Panc1 (cell line): Measurements from ENCODE around the gene CEMIP. TPM values are rescaled to one million over a fixed set of nuclear protein-coding genes. Genes with fewer than 3 reads are reported as not detected.

ENCODE experiments used
- ATAC-seq: fragments of 200-7000 bp; cut with Tn5 transposase; 2 replicates; pipeline ENCODE4 v1.9.1; 2020; ENCODE audit warnings: mild to moderate bottlenecking, moderate library complexity
- BruUV-seq: library from RNA; stranded (reverse); fragments of 400-500 nt; replicated peaks from 2 replicates; lab custom pipeline; 2021; lab: Mats Ljungman, UMichigan
- CTCF ChIA-PET: fragments of 300-600 bp; sonication (Branson Sonifier 250); formaldehyde crosslinking; loops from one replicate; lab custom pipeline; 2022; ENCODE audit warnings: antibody characterized with exemption; lab: Charles Lee
- POLR2A ChIA-PET: fragments of 300-600 bp; sonication (Branson Sonifier 250); formaldehyde crosslinking; loops from one replicate; lab custom pipeline; 2022; ENCODE audit warnings: antibody characterized with exemption; lab: Charles Lee
- DNase-seq: peaks from one replicate; pipeline ENCODE4 v3.0.0-alpha.2; 2010; ENCODE audit warnings: low read depth, low spot score
- H3K27ac ChIP-seq: 2 replicates; pipeline ENCODE4 v1.5.1; 2011; ENCODE audit warnings: mild to moderate bottlenecking, low read length, inconsistent platforms
- H3K27me3 ChIP-seq: fragments of 200-500 bp; sonication (Bioruptor generic); 2 replicates; pipeline ENCODE4 v1.6.0; 2014; ENCODE audit warnings: low read length, inconsistent platforms; ENCODE audit not compliant: control insufficient read depth, insufficient read depth
- H3K36me3 ChIP-seq: fragments of 200-500 bp; sonication (Bioruptor generic); 2 replicates; pipeline ENCODE4 v1.5.1; 2014; ENCODE audit warnings: inconsistent platforms, mild to moderate bottlenecking, low read length, moderate library complexity; ENCODE audit not compliant: control insufficient read depth, insufficient read depth
- H3K4me1 ChIP-seq: 2 replicates; pipeline ENCODE4 v1.5.1; 2011; ENCODE audit warnings: inconsistent platforms, mild to moderate bottlenecking, low read length, moderate library complexity; ENCODE audit not compliant: control insufficient read depth, insufficient read depth
- H3K4me3 ChIP-seq, 2 experiments: 2 replicates each; pipeline ENCODE4 v1.5.1; 2011 to 2012; ENCODE audit warnings: low read depth in 2 of 2, low read length in 2 of 2, mild to moderate bottlenecking in 2 of 2, inconsistent platforms in 1 of 2, moderate library complexity in 1 of 2
- H3K9me3 ChIP-seq: fragments of 200-500 bp; sonication (Bioruptor generic); 2 replicates; pipeline ENCODE4 v1.5.1; 2014; ENCODE audit warnings: low read depth, mild to moderate bottlenecking, inconsistent platforms, low read length, moderate library complexity; ENCODE audit not compliant: control insufficient read depth, insufficient read depth
- POLR2AphosphoS5 ChIP-seq: IDR thresholded peaks from 2 replicates; pipeline ENCODE4 v1.6.1; 2012; ENCODE audit warnings: mild to moderate bottlenecking, low read depth, low read length, moderate library complexity
- SIN3A ChIP-seq: IDR thresholded peaks from 2 replicates; pipeline ENCODE4 v1.6.1; 2012; ENCODE audit warnings: low read depth, mild to moderate bottlenecking, low read length, moderate library complexity, borderline replicate concordance; ENCODE audit not compliant: insufficient read depth
- TCF7L2 ChIP-seq: IDR thresholded peaks from 2 replicates; pipeline ENCODE4 v1.6.1; 2011; ENCODE audit warnings: mild to moderate bottlenecking, low read depth, low read length, inconsistent platforms
- in situ Hi-C: cut with HindIII; loops from 2 replicates; pipeline ENCODE4 v1.10.0; 2016; ENCODE audit warnings: low sequenced_read_pairs, low pct_unique_long_range_greater_than_20kb
- intact Hi-C: fragments of 100-400 bp; cut with micrococcal nuclease; formaldehyde crosslinking; loops from one replicate; pipeline ENCODE4 v1.10.0; 2022; ENCODE audit not compliant: unreplicated experiment
- total RNA-seq: library from RNA; stranded (reverse); gene quantifications from one replicate; pipeline ENCODE4 v1.2.1, GENCODE V29; 2021; ENCODE audit not compliant: unreplicated experiment
- TF ChIP-seq, protein P1 (sequence below): fragments of 450-650 bp; IDR thresholded peaks from 2 replicates; pipeline ENCODE4 v1.5.1; 2017; ENCODE audit warnings: mild to moderate bottlenecking
- TF ChIP-seq, protein P2 (sequence below), 2 experiments: IDR thresholded peaks; 2 replicates each; pipeline ENCODE4 v1.6.1; 2011 to 2012; ENCODE audit warnings: low read depth in 2 of 2, control low read depth in 1 of 2, low read length in 1 of 2, mild to moderate bottlenecking in 1 of 2, moderate library complexity in 1 of 2; ENCODE audit not compliant: insufficient read depth in 1 of 2

Gene CEMIP
- total RNA-seq, 1 experiment from 2014 or later, result 0.46 TPM

DNA sequence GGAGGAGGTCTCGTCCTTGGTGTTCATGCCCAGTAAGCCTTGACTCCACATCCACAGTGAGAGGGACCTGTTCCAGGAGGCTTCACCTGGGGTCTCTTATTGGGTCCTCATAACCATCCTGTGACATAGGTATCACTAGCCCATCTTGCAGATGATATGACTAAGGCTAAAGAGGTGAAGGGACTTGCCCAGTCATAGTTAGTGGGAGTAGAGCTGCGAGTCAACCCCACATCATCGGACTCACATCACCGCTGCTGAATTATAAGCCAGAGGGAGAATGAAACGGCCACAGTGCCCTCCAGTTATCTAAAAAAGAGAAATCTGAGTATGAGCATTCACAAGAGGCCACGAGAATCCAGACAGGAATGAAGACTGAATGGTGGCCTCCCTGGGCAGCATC is 144.5 kb downstream of the CEMIP start:
- DNase-seq, result no peak

DNA sequence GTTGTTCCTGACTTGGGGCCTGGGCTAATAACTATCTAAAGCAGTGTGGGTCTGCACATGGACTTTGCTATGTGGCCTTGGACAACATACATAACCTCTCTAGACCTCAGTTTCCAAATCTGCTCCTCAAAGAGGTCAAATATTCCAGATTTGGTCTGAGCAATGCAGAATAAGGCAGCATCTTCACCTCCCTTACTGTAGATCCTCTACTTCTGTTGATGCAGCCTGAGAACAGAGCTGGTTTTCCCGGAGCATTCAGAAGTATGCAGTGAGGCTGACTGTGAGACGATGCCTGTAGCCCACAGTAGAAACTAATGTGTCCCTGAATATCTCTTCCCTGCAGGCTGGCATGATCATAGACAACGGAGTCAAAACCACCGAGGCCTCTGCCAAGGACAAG is 145.1 kb downstream of the CEMIP start:
- H3K27ac ChIP-seq, result no peak overlapping the region
- no peaks in the 10 kb centered on the region for H3K36me3 ChIP-seq
- H3K4me3 ChIP-seq, result no peak overlapping the region
- H3K4me1 ChIP-seq, result no peaks in the 10 kb centered on the region
- no peak for TF ChIP-seq SIN3A
- TF ChIP-seq, protein P1, sequence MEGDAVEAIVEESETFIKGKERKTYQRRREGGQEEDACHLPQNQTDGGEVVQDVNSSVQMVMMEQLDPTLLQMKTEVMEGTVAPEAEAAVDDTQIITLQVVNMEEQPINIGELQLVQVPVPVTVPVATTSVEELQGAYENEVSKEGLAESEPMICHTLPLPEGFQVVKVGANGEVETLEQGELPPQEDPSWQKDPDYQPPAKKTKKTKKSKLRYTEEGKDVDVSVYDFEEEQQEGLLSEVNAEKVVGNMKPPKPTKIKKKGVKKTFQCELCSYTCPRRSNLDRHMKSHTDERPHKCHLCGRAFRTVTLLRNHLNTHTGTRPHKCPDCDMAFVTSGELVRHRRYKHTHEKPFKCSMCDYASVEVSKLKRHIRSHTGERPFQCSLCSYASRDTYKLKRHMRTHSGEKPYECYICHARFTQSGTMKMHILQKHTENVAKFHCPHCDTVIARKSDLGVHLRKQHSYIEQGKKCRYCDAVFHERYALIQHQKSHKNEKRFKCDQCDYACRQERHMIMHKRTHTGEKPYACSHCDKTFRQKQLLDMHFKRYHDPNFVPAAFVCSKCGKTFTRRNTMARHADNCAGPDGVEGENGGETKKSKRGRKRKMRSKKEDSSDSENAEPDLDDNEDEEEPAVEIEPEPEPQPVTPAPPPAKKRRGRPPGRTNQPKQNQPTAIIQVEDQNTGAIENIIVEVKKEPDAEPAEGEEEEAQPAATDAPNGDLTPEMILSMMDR, result no peak
- TF ChIP-seq POLR2AphosphoS5, result no peak
- TF ChIP-seq, protein P2, sequence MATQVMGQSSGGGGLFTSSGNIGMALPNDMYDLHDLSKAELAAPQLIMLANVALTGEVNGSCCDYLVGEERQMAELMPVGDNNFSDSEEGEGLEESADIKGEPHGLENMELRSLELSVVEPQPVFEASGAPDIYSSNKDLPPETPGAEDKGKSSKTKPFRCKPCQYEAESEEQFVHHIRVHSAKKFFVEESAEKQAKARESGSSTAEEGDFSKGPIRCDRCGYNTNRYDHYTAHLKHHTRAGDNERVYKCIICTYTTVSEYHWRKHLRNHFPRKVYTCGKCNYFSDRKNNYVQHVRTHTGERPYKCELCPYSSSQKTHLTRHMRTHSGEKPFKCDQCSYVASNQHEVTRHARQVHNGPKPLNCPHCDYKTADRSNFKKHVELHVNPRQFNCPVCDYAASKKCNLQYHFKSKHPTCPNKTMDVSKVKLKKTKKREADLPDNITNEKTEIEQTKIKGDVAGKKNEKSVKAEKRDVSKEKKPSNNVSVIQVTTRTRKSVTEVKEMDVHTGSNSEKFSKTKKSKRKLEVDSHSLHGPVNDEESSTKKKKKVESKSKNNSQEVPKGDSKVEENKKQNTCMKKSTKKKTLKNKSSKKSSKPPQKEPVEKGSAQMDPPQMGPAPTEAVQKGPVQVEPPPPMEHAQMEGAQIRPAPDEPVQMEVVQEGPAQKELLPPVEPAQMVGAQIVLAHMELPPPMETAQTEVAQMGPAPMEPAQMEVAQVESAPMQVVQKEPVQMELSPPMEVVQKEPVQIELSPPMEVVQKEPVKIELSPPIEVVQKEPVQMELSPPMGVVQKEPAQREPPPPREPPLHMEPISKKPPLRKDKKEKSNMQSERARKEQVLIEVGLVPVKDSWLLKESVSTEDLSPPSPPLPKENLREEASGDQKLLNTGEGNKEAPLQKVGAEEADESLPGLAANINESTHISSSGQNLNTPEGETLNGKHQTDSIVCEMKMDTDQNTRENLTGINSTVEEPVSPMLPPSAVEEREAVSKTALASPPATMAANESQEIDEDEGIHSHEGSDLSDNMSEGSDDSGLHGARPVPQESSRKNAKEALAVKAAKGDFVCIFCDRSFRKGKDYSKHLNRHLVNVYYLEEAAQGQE (IDR thresholded peaks at IDR 0.05; ENCODE audit: insufficient read depth in 1 of 2, low read depth in 2 of 2, low read length in 1 of 2), result no peak
- TF ChIP-seq TCF7L2, result no peak
- ChIA-PET CTCF (no interaction called here), POLR2A (no interaction called here)
- no peak for DNase-seq
- intact Hi-C loops (no loop called here), in situ Hi-C loops (no loop called here)
- BruUV-seq, result no TSS peak
- no peak for ATAC-seq
- H3K9me3 ChIP-seq, result no peaks in the 10 kb centered on the region
- H3K27me3 ChIP-seq, result no peaks in the 10 kb centered on the region

More for the DNA sequence above, 144.5 kb downstream of the CEMIP start:
- in situ Hi-C loops (no loop called here), intact Hi-C loops (no loop called here)
- POLR2A ChIA-PET, result no interaction called here
- no peak for ATAC-seq
- Histone ChIP-seq H3K9me3 (no peaks in the 10 kb centered on the region), H3K4me1 (no peaks in the 10 kb centered on the region), H3K36me3 (no peaks in the 10 kb centered on the region), H3K27ac (no peak overlapping the region), H3K27me3 (no peaks in the 10 kb centered on the region), H3K4me3 (no peak overlapping the region)
- TF ChIP-seq POLR2AphosphoS5 (no peak), SIN3A (no peak), TCF7L2 (no peak)
- TF ChIP-seq, protein P2 (IDR thresholded peaks at IDR 0.05; ENCODE audit: insufficient read depth in 1 of 2, low read depth in 2 of 2, low read length in 1 of 2), result no peak
- TF ChIP-seq, protein P1, result no peak
- CTCF ChIA-PET, result no interaction called here
- BruUV-seq, result no TSS peak
